ENCODE data around the gene SSR3.

Gene SSR3

GRCh38 chr3:156495816-156496215 lies 59.1 kb downstream of the SSR3 start:
- no peak for TF ChIP-seq GATA2 (IDR thresholded peaks at IDR 0.05; ENCODE audit: low read depth, low read length)
- no peak for TF ChIP-seq GATA3 (IDR thresholded peaks at IDR 0.05; ENCODE audit: low read depth, low read length)

DNA sequence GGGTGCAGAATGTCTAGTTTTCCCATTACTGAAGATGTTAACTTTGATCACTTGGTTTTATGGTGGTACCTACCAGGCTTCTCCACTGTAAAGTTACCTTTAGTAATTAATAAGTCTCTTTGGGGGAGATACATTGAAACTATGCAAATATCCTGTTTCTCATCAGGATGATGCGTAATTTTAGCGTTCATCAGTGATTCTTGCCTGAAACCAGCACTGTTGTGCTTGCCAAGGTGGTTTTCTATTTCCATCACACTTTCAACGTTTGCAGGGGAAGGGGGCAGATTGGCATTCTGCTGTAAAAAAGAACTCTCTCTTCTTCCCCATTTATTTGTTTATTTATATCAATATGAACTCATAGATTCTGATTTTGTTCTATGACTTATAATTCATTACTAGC lies 61.0 kb downstream of the SSR3 start:
- TF ChIP-seq GATA2 (IDR thresholded peaks at IDR 0.05; ENCODE audit: low read depth, low read length) (no peak), GATA3 (IDR thresholded peaks at IDR 0.05; ENCODE audit: low read depth, low read length) (no peak)

GRCh38 chr3:156492801-156493261 lies 62.1 kb downstream of the SSR3 start:
- TF ChIP-seq GATA2 (IDR thresholded peaks at IDR 0.05; ENCODE audit: low read depth, low read length), result no peak

DNA sequence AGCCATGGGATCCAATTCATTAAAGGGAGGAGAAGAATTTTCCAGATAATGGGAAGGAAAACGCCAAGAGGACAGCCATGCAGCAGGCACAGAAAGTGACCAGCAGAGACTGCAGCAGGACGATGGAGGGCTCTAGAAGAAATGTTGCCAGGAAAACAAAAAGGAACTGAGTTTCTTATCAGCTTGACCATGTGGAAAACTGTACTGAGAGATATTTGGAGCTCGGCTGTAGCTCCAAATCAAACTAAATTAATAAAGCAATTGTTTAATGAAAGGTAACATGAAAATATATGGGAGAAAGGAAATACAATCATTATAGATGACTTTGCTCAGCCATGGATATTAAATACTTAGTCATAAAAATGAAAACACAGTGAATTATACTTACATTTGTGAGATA lies 63.7 kb downstream of the SSR3 start:
- TF ChIP-seq GATA3 (IDR thresholded peaks at IDR 0.05; ENCODE audit: low read depth, low read length) (no peak), GATA2 (IDR thresholded peaks at IDR 0.05; ENCODE audit: low read depth, low read length) (no peak)

All from SH-SY5Y (cell line).